HG02840 (cell line): ENCODE measurements around the gene ZBTB7A.

ENCODE experiments used
- ATAC-seq: cut with Tn5 transposase; IDR thresholded peaks from one replicate; pipeline ENCODE4 v1.9.1; 2021; ENCODE audit warnings: mild to moderate bottlenecking, moderate library complexity, moderate number of reproducible peaks; ENCODE audit not compliant: unreplicated experiment, low FRiP score

ZBTB7A gene

GRCh38 chr19:4066682-4067395 lies at the start of gene ZBTB7A:
Gene ZBTB7A, minus strand, starts transcription at chr19:4066899. Its CDS starts 11,667 bp downstream, at chr19:4055232.
- ATAC-seq, result no peak

- no peak for ATAC-seq
Observed at GRCh38 chr19:4115818-4116385, 49.2 kb upstream of the ZBTB7A start.

- ATAC-seq, result peak; percentile 72
Observed at GRCh38 chr19:4115050-4115817, 48.5 kb upstream of the ZBTB7A start.

DNA sequence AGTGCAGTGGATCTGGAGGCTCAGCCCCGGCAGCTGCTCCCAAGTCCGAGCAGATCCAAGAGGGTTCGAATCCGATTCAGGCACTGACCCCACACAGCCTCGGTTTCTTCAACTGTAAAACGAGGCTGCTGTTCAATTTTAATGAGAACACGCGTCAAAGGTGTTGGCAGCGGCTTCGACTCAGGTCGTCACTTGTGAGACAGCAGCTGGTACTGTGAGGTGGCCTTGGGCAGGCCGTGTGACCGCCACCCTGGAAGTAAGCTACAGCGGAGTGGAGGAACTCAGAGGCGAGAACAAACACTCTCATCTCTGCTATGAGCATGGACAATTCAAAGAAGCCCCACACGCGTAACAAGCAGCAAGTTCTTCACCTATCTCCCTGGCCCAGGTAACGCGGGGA lies 47.5 kb upstream of the ZBTB7A start:
- no peak for ATAC-seq

DNA sequence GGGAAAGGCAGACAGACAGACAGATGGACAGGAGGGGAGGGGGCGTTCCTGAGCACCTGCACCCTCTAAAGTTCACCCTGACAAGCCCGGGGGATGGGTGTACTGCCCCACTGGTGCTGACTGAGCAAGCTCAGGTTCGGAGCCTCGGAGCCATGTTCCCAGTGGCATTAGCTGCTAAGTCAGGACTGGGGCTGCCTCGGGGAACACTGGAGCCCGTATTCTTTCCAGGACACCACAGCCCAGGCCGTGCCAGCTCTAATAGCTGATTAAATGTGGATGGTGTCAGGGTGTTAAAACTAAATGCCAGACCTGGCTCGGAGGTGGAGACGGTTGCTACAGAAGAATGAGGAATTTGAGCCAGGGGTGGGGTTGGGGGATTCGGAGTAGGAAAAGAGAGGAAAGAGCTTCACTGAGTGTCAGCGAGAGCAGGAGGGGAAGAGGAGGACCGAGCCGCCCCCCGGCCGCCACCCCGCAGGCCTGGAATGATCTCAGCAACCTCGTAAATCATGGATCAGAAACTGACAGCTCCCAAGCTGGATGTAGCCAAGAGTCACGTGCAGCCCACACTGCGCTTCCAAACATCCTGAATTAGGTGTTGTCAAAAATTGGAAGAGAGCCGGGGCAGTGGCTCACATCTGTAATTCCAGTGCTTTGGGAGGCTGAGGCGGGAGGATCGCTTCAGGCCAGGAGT lies 46.8 kb upstream of the ZBTB7A start:
- ATAC-seq, result no peak

DNA sequence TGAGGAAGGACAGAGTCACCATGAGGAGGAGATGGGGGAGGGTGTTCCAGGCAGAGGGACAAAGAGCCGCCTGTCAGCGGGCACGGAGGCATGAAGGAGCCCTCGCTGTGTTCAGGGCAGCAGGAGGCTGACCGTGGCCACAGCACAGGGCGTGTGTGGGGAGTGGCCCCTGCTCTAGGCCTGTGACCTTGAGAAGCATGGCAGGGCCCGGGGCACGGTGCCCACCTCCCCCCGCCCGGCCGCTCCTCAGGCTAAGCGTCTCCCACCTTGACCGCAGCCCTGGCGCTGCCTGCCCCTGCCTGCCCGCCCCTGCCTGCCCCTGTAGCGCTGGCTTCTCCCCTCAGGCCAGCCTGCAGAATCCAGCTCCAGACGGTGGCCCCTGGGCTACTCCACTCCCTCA lies 45.7 kb upstream of the ZBTB7A start:
- ATAC-seq, result no peak

GRCh38 chr19:4109626-4109945 lies 42.9 kb upstream of the ZBTB7A start:
- no peak for ATAC-seq

DNA sequence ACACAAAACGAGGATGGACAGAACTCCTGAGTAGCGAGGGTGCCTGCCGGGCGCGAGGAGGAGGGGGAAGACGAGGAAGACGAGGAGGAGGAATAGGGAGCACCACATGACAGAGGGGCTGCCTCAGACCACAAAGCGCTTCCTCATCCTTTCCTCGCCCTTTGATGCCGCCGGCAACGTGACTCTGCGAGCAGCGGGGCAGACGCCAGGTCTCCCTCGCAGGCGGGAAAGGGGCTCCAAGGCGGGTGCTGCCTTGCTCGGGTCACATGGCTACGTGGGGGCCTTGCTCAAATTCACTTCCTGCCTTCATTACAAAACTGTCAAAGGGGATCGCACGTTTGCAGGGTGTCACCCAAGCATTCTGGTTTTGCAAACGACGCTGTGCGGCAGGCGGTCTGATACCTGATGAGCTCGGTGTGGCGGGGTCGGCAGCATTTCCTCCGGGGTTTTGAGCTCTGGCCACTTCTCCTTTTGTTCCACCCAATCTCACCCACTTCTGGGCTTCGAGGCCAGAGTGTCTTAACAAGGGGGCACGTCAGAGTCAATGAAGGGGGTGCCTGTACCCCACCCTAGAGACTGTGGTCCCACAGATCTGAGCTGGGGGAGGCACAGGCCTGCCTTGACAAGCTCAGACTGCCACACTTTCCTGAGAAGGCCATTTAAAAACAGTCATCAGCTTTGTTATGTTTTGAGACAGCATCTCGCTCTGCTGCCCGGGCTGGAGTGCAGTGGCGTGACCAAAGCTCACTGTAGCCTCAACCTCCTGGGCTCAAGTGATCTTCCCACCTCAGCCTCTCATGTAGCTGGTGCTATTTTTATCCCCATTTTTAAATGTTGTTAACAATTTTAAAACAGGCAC lies 42.3 kb upstream of the ZBTB7A start:
- ATAC-seq, result peak; percentile 64

GRCh38 chr19:4103080-4103433 lies 36.4 kb upstream of the ZBTB7A start:
- no peak for ATAC-seq

- ATAC-seq, result no peak
Observed at GRCh38 chr19:4102339-4103079, 35.8 kb upstream of the ZBTB7A start.

- ATAC-seq, result no peak
Observed at GRCh38 chr19:4101496-4101770, 34.7 kb upstream of the ZBTB7A start.

DNA sequence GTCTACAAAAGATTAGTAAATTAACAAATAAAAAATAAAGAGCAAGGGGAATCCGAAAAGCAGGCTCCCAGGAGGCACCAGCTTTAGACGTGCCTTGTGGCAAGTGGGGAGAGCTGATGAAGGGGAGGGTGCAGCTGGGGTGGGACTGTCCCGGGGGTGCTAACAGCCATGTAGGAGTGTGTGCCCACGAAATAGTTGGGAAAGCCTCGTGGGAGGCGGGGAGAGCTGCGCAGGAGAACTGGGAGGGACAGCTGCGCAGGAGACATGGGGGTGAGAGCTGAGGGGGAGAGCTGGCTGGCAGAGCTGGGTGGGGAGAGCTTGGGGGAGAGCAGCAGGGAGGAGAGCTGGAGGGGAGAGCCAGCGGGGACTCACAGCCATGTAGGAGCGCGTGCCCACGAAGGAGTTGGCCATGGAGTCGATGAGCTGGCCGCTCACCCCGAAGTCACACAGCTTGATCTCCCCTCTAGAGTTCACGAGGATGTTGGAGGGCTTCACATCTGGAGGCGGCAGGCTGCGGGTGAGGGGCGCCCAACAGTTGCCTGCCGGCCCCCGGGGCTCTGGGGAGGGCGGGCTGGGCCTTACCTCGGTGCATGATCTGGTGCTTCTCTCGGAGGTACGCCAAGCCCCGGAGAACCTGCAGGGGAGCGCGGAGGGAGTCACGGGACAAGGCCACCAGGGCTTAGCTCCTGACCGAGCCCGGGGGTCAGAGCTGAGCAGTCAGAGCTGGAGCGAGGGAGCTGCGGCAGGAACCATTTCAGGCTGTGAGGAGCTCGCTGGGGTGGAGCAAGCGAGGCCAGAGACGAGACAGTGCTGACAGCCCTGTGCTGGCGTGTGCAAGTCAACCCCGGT lies 34.2 kb upstream of the ZBTB7A start:
- ATAC-seq, result no peak

GRCh38 chr19:4099041-4099764 lies 32.5 kb upstream of the ZBTB7A start:
- no peak for ATAC-seq

DNA sequence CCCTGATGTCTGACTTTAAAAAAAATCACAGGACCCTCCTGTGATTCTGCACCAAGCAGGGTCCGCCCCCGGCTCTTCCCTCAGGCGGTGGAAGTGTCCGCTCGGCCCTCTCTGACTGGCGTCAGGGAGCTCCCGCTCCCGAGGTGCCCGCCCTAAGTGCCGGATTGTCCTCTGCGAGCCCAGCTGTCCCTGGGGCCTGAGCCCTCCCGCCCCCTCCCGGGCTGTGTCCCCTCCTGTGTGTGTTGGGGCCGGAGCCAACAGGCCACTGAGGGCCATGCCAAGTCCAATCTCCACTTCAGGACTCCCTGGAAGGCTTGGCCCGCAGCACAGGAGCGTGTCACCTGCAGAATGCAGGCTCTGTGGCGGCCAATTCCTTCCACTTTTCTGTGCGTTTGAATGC lies 31.8 kb upstream of the ZBTB7A start:
- no peak for ATAC-seq

- no peak for ATAC-seq
Observed at GRCh38 chr19:4097501-4097900, 30.8 kb upstream of the ZBTB7A start.

GRCh38 chr19:4096049-4096892 lies 29.6 kb upstream of the ZBTB7A start:
- no peak for ATAC-seq

GRCh38 chr19:4095488-4095844 lies 28.8 kb upstream of the ZBTB7A start:
- no peak for ATAC-seq
